Nephron (organoid): ENCODE measurements around the gene TTLL11.

Source experiments
- H3K27ac Mint-ChIP-seq, 3 experiments: 2 replicates each; pipeline ENCODE4 v1.8.0; 2020; ENCODE audit warnings: mixed read lengths in 3 of 3, mild to moderate bottlenecking in 2 of 3, moderate library complexity in 1 of 3
- H3K27me3 Mint-ChIP-seq: 2 replicates; pipeline ENCODE4 v1.8.0; 2021; ENCODE audit warnings: low read depth, mild to moderate bottlenecking, moderate library complexity, mixed read lengths
- H3K36me3 Mint-ChIP-seq: 2 replicates; pipeline ENCODE4 v1.8.0; 2020; ENCODE audit warnings: low read depth, mixed read lengths
- H3K4me1 Mint-ChIP-seq: 2 replicates; pipeline ENCODE4 v1.8.0; 2020; ENCODE audit warnings: mixed read lengths
- H3K4me3 Mint-ChIP-seq, 3 experiments: 2 replicates each; pipeline ENCODE4 v1.8.0; 2020; ENCODE audit warnings: mild to moderate bottlenecking in 3 of 3, mixed read lengths in 3 of 3, moderate library complexity in 2 of 3
- H3K9me3 Mint-ChIP-seq: 2 replicates; pipeline ENCODE4 v1.8.0; 2020; ENCODE audit warnings: mixed read lengths
- CTCF ChIP-seq, 3 experiments: fragments of 200-600 bp; sonication (generic); IDR thresholded peaks; one replicate each; pipeline ENCODE4 v1.5.0; 2021; ENCODE audit warnings: antibody characterized with exemption in 3 of 3; ENCODE audit not compliant: unreplicated experiment in 3 of 3

Gene TTLL11

GRCh38 chr9:121990600-121991306 is 102.4 kb downstream of the TTLL11 start:
- H3K4me1 Mint-ChIP-seq: peaks cover 22% of the 10 kb centered on the region
- no peak overlapping the region for H3K4me3 Mint-ChIP-seq
- peaks cover 4% of the 10 kb centered on the region for H3K27me3 Mint-ChIP-seq
- TF ChIP-seq CTCF (IDR thresholded peaks at IDR 0.05; ENCODE audit: unreplicated experiment in 3 of 3): no peak
- no peaks in the 10 kb centered on the region for H3K9me3 Mint-ChIP-seq
- no peaks in the 10 kb centered on the region for H3K36me3 Mint-ChIP-seq
- H3K27ac Mint-ChIP-seq: peak overlapping the region in 1 of 3 experiments; percentile 8

GRCh38 chr9:121989010-121989409 is 104.1 kb downstream of the TTLL11 start:
- peaks cover 4% of the 10 kb centered on the region for H3K27me3 Mint-ChIP-seq
- H3K4me3 Mint-ChIP-seq: no peak overlapping the region
- H3K27ac Mint-ChIP-seq: peak overlapping the region in 1 of 3 experiments; percentile 0
- no peaks in the 10 kb centered on the region for H3K9me3 Mint-ChIP-seq
- H3K4me1 Mint-ChIP-seq: peaks cover 31% of the 10 kb centered on the region
- no peaks in the 10 kb centered on the region for H3K36me3 Mint-ChIP-seq
- peak; percentile 24 to 51 (median 35) for TF ChIP-seq CTCF (IDR thresholded peaks at IDR 0.05; ENCODE audit: unreplicated experiment in 3 of 3)

GRCh38 chr9:121987314-121987713 is 105.8 kb downstream of the TTLL11 start:
- peaks cover 31% of the 10 kb centered on the region for H3K4me1 Mint-ChIP-seq
- no peaks in the 10 kb centered on the region for H3K36me3 Mint-ChIP-seq
- TF ChIP-seq CTCF (IDR thresholded peaks at IDR 0.05; ENCODE audit: unreplicated experiment in 3 of 3): no peak
- peaks cover 4% of the 10 kb centered on the region for H3K27me3 Mint-ChIP-seq
- H3K27ac Mint-ChIP-seq: peak overlapping the region; percentile 24 to 73 (median 34)
- H3K4me3 Mint-ChIP-seq: no peak overlapping the region
- no peaks in the 10 kb centered on the region for H3K9me3 Mint-ChIP-seq

GRCh38 chr9:121985792-121986494 is 107.2 kb downstream of the TTLL11 start:
- Mint-ChIP-seq H3K4me1 (peaks cover 31% of the 10 kb centered on the region), H3K27me3 (peaks cover 4% of the 10 kb centered on the region), H3K36me3 (peaks cover 8% of the 10 kb centered on the region), H3K4me3 (no peak overlapping the region), H3K9me3 (peaks cover 3% of the 10 kb centered on the region), H3K27ac (no peak overlapping the region)
- TF ChIP-seq CTCF (IDR thresholded peaks at IDR 0.05; ENCODE audit: unreplicated experiment in 3 of 3): no peak

- Mint-ChIP-seq H3K27me3 (peaks cover 4% of the 10 kb centered on the region), H3K4me1 (peaks cover 31% of the 10 kb centered on the region), H3K27ac (peak overlapping the region; percentile 2 to 19 (median 8)), H3K4me3 (no peak overlapping the region), H3K9me3 (peaks cover 6% of the 10 kb centered on the region), H3K36me3 (peaks cover 9% of the 10 kb centered on the region)
- TF ChIP-seq CTCF (IDR thresholded peaks at IDR 0.05; ENCODE audit: unreplicated experiment in 3 of 3): no peak
Measured at GRCh38 chr9:121984726-121985402, 108.2 kb downstream of the TTLL11 start.
